ENCODE data around the gene IQCN.

DNA sequence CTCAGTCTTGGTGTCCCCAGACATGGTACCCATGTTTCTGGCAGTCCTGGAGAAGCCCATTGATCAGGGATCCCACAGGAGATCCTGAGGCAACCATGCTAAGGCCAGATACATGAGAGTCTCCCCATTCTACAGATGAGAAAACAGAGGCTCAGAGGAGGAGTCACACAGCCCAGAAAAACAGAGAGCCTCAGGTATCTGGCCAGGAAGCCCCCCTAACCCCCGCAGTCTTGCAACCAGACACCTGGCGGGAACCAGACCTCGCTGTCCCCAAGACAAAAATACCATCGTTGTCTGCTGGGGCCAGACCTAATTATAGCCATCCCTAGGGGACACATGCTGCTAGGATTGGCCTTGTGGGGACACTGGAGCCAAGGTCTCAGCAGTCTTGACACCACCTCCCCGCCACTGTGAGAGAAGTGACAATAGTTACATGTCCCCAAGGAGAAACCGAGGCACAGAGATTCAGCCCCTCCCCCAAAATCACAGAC, 46.4 kb downstream of the IQCN start:
- TF ChIP-seq ZNF274 (IDR thresholded peaks at IDR 0.05; ENCODE audit: low read depth, low read length) (no peak), YY1 (IDR thresholded peaks at IDR 0.05; ENCODE audit: insufficient read depth, insufficient read length) (no peak), SUZ12 (IDR thresholded peaks at IDR 0.05; ENCODE audit: extremely low read depth, insufficient read depth, insufficient read length) (no peak)

Measured in NT2/D1 (cell line).